Ovary (tissue), 9 donors: Measurements from ENCODE around the gene ARMC6. TPM values are rescaled to one million over a fixed set of nuclear protein-coding genes. Genes with fewer than 3 reads are reported as not detected.

Experiments
- DNase-seq, 5 donors: peaks; one replicate each; pipeline ENCODE4 v3.0.0-alpha.2; 2019 to 2020
- H3K27ac ChIP-seq, 2 donors: fragments of 200-600 bp; one replicate each; pipeline versions ENCODE4 v1.5.1 to v1.8.0; 2019 to 2022
- H3K27me3 ChIP-seq: fragments of 200-600 bp; one replicate; pipeline ENCODE4 v1.8.0; 2022
- H3K36me3 ChIP-seq: fragments of 200-600 bp; sonication (generic); one replicate; pipeline ENCODE4 v1.5.1; 2019
- H3K4me1 ChIP-seq: one replicate; pipeline ENCODE4 v1.8.1; 2013; ENCODE audit warnings: mild to moderate bottlenecking, moderate library complexity; ENCODE audit not compliant: insufficient read depth
- H3K4me3 ChIP-seq: fragments of 200-600 bp; sonication (generic); one replicate; pipeline ENCODE4 v1.5.1; 2017
- H3K9me3 ChIP-seq, 2 donors: fragments of 200-600 bp in 1 of 2; sonication (generic) in 1 of 2; one replicate each; pipeline versions ENCODE4 v1.5.1 to v1.8.1; 2013 to 2019; ENCODE audit warnings: mild to moderate bottlenecking in 1 of 2, moderate library complexity in 1 of 2
- CTCF ChIP-seq, 3 donors: fragments of 450-650 bp in 2 of 3; fragments of 200-600 bp in 1 of 3; IDR thresholded peaks; one replicate each; pipeline versions ENCODE4 v1.5.1 to v1.8.0; 2016 to 2022; ENCODE audit warnings: antibody characterized with exemption in 3 of 3, mild to moderate bottlenecking in 1 of 3
- EP300 ChIP-seq: sonication (generic); formaldehyde crosslinking; IDR thresholded peaks from one replicate; pipeline ENCODE4 v1.6.1; 2017; ENCODE audit warnings: antibody characterized with exemption
- POLR2A ChIP-seq: fragments of 450-650 bp; IDR thresholded peaks from one replicate; pipeline ENCODE4 v1.6.1; 2017; ENCODE audit warnings: antibody characterized with exemption, mild to moderate bottlenecking, moderate library complexity
- WGBS, 3 donors: extraction: QIAGEN DNeasy Blood & Tissue Kit in 1 of 3; methylation state at CpG; one replicate each; pipeline versions ENCODE4 v1.1.5 to v1.1.7; 2013 to 2017; 5-methylcytosine and 5-hydroxymethylcytosine counted together
- intact Hi-C, 4 donors: fragments of 100-400 bp; cut with DNase I; formaldehyde crosslinking; loops; one replicate each; pipeline versions ENCODE4 v1.11.0 to v1.15.1; 2022 to 2023
- polyA plus RNA-seq, 2 donors: library from polyadenylated mRNA; stranded (reverse); fragments of 200-250 nt in 1 of 2; fragments of 350-450 nt in 1 of 2; fragmentation: Illumina TruSeq in 1 of 2; extraction: RNeasy Lipid Tissue Mini Kit (QIAGEN cat#74804) in 1 of 2; gene quantifications; one replicate each; pipeline ENCODE4 v1.2.3, GENCODE V29; 2013 to 2014
- total RNA-seq, 7 donors: library from RNA; depleted of rRNA in 2 of 7; stranded (reverse); fragments of >200 nt in 2 of 7; fragmentation: NEBNext Ultra II Directional in 3 of 7; extraction: Animal tissue kit (Norgen Biotek cat#: 25700) in 3 of 7; gene quantifications; one replicate each; pipeline versions ENCODE4 v1.1.0 to v1.2.4, GENCODE V29; 2016 to 2023
- donor health status: DM: no; HTN: no; CAD: no; lungs with moderate emphysema.
- donor health status: DM: no; HTN: no; CAD: no.
- donor health status: Bipolar disorder and iron deficiency.
- donor health status: DM: yes; HTN: yes; CAD: no.
- donor health status: DM: no; HTN: no; CAD: no.
- donor health status: DM: yes; HTN: yes; CAD: no.

The ARMC6 gene
- total and polyA plus RNA-seq, 9 donors: 7.0 to 27.5 (median 14.6) TPM

- no peaks in the 10 kb centered on the region for H3K9me3 ChIP-seq
- H3K27ac ChIP-seq: no peak overlapping the region
- H3K4me1 ChIP-seq: no peaks in the 10 kb centered on the region
- H3K36me3 ChIP-seq: no peaks in the 10 kb centered on the region
- intact Hi-C loops: no loop called here
- no peak for TF ChIP-seq CTCF (IDR thresholded peaks at IDR 0.05)
- TF ChIP-seq POLR2A: no peak
- TF ChIP-seq EP300: no peak
- no peak overlapping the region for H3K4me3 ChIP-seq
- no peaks in the 10 kb centered on the region for H3K27me3 ChIP-seq
- WGBS, 3 donors: 54 to 66% (median 55%) methylated on average over 10 of the region's 10 CpGs
- DNase-seq: no peak
These were observed 44.1 kb upstream of the ARMC6 start for GRCh38 chr19:18989316-18989715.

- no peak for DNase-seq
- H3K36me3 ChIP-seq: no peaks in the 10 kb centered on the region
- no peak overlapping the region for H3K4me3 ChIP-seq
- no peak overlapping the region for H3K27ac ChIP-seq
- H3K27me3 ChIP-seq: no peaks in the 10 kb centered on the region
- intact Hi-C loops: no loop called here
- TF ChIP-seq POLR2A (no peak), EP300 (no peak), CTCF (IDR thresholded peaks at IDR 0.05) (no peak)
- WGBS, 3 donors: 80 to 86% (median 85%) methylated on average over 5 of the region's 5 CpGs
- no peaks in the 10 kb centered on the region for H3K9me3 ChIP-seq
- H3K4me1 ChIP-seq: no peaks in the 10 kb centered on the region
These were observed 43.2 kb upstream of the ARMC6 start for GRCh38 chr19:18990128-18990708.

GRCh38 chr19:18991006-18991405, 42.4 kb upstream of the ARMC6 start:
- H3K4me1 ChIP-seq: peaks cover 2% of the 10 kb centered on the region
- TF ChIP-seq EP300 (no peak), CTCF (IDR thresholded peaks at IDR 0.05) (no peak), POLR2A (no peak)
- no peaks in the 10 kb centered on the region for H3K27me3 ChIP-seq
- DNase-seq: no peak
- intact Hi-C loops: no loop called here
- H3K9me3 ChIP-seq: no peaks in the 10 kb centered on the region
- WGBS, 3 donors: 74 to 79% (median 75%) methylated on average over 14 to 16 of the region's 16 CpGs
- no peaks in the 10 kb centered on the region for H3K36me3 ChIP-seq
- H3K4me3 ChIP-seq: no peak overlapping the region
- no peak overlapping the region for H3K27ac ChIP-seq

GRCh38 chr19:18991468-18991867, 41.9 kb upstream of the ARMC6 start:
- intact Hi-C loops: no loop called here
- H3K4me1 ChIP-seq: peaks cover 3% of the 10 kb centered on the region
- H3K27me3 ChIP-seq: no peaks in the 10 kb centered on the region
- 89 to 93% (median 92%) methylated on average over 14 of the region's 14 CpGs for WGBS, 3 donors
- no peak for DNase-seq
- H3K27ac ChIP-seq: no peak overlapping the region
- no peaks in the 10 kb centered on the region for H3K36me3 ChIP-seq
- TF ChIP-seq EP300 (no peak), POLR2A (no peak), CTCF (IDR thresholded peaks at IDR 0.05) (no peak)
- no peak overlapping the region for H3K4me3 ChIP-seq
- no peaks in the 10 kb centered on the region for H3K9me3 ChIP-seq
